Spinal cord (tissue), 10 donors: ENCODE measurements around the gene GTF3C5. TPM values are rescaled to one million over a fixed set of nuclear protein-coding genes. Genes with fewer than 3 reads are reported as not detected.
"Not testable (repeated sequence)": the region's sequence is repeated elsewhere in the genome, so short reads cannot be mapped to it uniquely, and the experiment has no call there.

Experiments used
- DNase-seq, 6 donors: peaks; one replicate each; pipeline versions ENCODE4 v3.0.0 to v3.0.0-alpha.2; 2013 to 2015; ENCODE audit warnings: low spot score in 6 of 6, low read depth in 4 of 6
- H3K27ac ChIP-seq: one replicate; pipeline ENCODE4 v1.5.1; 2013; ENCODE audit warnings: low read depth, low read length, control low read depth
- H3K27me3 ChIP-seq: one replicate; pipeline ENCODE4 v1.6.1; 2013; ENCODE audit warnings: low read length; ENCODE audit not compliant: control insufficient read depth, insufficient read depth
- H3K36me3 ChIP-seq: one replicate; pipeline ENCODE4 v1.6.1; 2013; ENCODE audit warnings: low read length; ENCODE audit not compliant: control insufficient read depth, insufficient read depth
- H3K4me1 ChIP-seq: one replicate; pipeline ENCODE4 v1.6.1; 2013; ENCODE audit warnings: low read length; ENCODE audit not compliant: control insufficient read depth, insufficient read depth
- H3K4me3 ChIP-seq: one replicate; pipeline ENCODE4 v1.5.1; 2013; ENCODE audit warnings: low read depth, low read length, control low read depth
- H3K9me3 ChIP-seq: one replicate; pipeline ENCODE4 v1.6.1; 2013; ENCODE audit warnings: low read length; ENCODE audit not compliant: control insufficient read depth, insufficient read depth
- WGBS: methylation state at CpG from one replicate; pipeline ENCODE4 v1.1.5; 2013; ENCODE audit warnings: missing lambda C conversion rate; ENCODE audit not compliant: insufficient coverage; 5-methylcytosine and 5-hydroxymethylcytosine counted together
- polyA plus RNA-seq, 2 donors: library from polyadenylated mRNA; unstranded; fragments of 120-200 nt; gene quantifications; one replicate each; pipeline ENCODE4 v1.2.1, GENCODE V29; 2013; ENCODE audit not compliant: insufficient read length in 2 of 2
- total RNA-seq, 2 donors: library from RNA; depleted of rRNA in 1 of 2; stranded (reverse); fragments of 120-200 nt in 1 of 2; fragments of >200 nt in 1 of 2; gene quantifications; one replicate each; pipeline versions ENCODE4 v1.2.3 to v1.2.4, GENCODE V29; 2013 to 2014
- donor health status: healthy.

The GTF3C5 gene
- total and polyA plus RNA-seq, 4 donors = 26.5 to 75.8 (median 62.1) TPM

DNA sequence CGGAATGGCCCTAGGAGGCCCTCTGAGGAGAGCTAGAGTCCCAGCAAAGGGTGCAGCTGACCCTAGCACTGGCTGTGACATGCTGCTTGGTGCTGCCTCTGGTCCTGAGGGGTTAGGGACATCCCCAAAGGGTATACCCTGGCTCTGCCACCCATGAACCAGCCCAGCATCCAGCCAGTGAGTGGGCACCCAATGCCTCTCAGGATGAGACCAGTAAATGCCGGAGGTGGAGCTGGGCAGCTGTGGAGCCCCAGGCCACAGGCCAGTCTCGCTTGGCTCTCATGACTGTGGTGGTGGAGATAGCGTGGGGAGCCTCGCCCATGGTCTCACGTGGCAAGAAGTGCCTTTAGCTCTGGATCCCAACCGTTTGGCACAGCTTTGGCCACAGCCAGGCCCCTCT, 27.3 kb downstream of the GTF3C5 start:
- Histone ChIP-seq H3K4me3 (no peak overlapping the region), H3K27me3 (no peaks in the 10 kb centered on the region), H3K36me3 (peaks cover 67% of the 10 kb centered on the region), H3K9me3 (no peaks in the 10 kb centered on the region), H3K4me1 (no peaks in the 10 kb centered on the region), H3K27ac (no peak overlapping the region)
- WGBS = 96% methylated on average over 7 of the region's 7 CpGs
- DNase-seq = no peak

DNA sequence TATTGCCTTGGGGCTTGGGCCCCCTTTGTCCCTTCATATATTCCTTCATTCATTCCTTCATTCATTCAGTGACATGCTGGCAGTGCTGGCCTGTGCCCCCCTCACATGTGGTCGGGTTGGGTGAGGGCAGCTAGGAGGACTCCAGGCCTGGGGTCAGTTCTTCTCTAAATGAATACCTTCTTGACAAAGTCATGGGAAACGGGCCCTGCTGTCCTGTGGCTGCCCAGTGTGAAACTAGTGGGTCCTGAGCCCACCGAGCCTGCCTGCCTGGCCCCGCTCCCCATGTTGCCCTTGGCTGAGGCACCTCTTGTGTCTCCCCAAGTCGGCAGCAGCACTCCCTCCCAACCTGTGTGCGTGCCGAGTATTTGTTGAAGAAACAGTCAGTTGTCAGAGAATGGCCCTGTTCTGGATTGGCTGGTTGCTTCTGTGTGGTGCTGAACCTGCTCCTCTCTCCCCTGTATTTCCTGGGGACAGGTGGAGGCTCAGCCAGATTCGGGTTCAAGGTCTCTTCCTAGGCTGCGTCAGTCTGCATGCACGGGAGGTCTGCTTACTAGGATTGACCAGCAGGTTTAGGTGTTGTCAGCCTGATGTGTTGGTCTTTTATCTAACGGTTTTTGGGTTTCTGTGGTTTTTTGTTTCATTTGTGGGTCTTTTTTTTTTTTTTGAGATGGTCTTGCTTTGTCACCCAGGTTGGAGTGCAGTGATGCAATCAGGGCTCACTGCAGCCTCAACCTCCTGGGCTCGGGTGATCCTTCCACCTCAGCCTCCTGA, 27.9 kb downstream of the GTF3C5 start:
- Histone ChIP-seq H3K36me3 (peaks cover 67% of the 10 kb centered on the region), H3K27me3 (no peaks in the 10 kb centered on the region), H3K9me3 (no peaks in the 10 kb centered on the region), H3K4me3 (no peak overlapping the region), H3K27ac (no peak overlapping the region), H3K4me1 (no peaks in the 10 kb centered on the region)
- WGBS = 85% methylated on average over 12 of the region's 12 CpGs
- no peak for DNase-seq

DNA sequence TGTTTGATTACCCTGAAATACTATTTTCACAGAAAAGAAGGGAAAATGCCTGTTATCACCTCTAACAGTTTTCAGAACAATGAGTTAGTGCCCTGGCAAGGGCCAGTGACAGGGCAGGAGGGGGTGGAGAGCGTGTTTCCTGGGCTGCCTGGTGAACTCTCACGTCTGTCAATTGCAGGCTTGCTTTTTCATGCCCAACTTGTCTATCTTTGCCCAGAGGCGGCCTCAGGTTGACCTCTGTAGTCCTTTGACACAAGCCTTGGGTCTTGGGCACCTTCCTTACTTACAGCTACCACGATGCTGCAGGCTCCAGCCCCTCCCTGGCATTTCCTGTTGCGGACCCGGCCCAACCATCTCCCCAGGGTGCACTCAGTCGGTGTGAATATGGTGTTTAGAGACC, 28.8 kb downstream of the GTF3C5 start:
- Histone ChIP-seq H3K4me3 (no peak overlapping the region), H3K36me3 (peaks cover 67% of the 10 kb centered on the region), H3K9me3 (no peaks in the 10 kb centered on the region), H3K4me1 (no peaks in the 10 kb centered on the region), H3K27me3 (no peaks in the 10 kb centered on the region), H3K27ac (no peak overlapping the region)
- no peak for DNase-seq
- WGBS = 64% methylated on average over 4 of the region's 7 CpGs

DNA sequence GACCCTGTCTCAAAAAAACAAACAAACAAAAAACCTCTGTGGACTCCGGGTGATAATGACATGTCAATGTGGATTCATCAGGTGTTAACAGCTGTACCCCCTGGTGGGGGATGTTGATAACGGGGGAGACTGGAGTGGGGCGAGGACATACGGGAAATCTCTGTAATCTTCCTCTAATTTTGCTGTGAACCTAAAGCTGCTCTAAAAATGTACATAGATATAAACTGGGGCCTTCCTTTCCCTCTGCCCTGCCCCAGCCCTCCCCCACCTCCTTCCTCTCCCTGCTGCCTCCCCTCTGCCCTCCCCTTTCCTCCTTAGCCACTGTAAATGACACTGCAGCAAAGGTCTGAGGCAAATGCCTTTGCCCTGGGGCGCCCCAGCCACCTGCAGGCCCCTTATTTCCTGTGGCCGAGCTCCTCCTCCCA, 29.6 kb downstream of the GTF3C5 start:
- WGBS = no CpG with 5 or more reads among the region's 6 CpGs
- H3K9me3 ChIP-seq = no peaks in the 10 kb centered on the region
- peaks cover 66% of the 10 kb centered on the region for H3K36me3 ChIP-seq
- no peak for DNase-seq
- H3K4me3 ChIP-seq = no peak overlapping the region
- H3K27ac ChIP-seq = no peak overlapping the region
- no peaks in the 10 kb centered on the region for H3K27me3 ChIP-seq
- H3K4me1 ChIP-seq = no peaks in the 10 kb centered on the region

DNA sequence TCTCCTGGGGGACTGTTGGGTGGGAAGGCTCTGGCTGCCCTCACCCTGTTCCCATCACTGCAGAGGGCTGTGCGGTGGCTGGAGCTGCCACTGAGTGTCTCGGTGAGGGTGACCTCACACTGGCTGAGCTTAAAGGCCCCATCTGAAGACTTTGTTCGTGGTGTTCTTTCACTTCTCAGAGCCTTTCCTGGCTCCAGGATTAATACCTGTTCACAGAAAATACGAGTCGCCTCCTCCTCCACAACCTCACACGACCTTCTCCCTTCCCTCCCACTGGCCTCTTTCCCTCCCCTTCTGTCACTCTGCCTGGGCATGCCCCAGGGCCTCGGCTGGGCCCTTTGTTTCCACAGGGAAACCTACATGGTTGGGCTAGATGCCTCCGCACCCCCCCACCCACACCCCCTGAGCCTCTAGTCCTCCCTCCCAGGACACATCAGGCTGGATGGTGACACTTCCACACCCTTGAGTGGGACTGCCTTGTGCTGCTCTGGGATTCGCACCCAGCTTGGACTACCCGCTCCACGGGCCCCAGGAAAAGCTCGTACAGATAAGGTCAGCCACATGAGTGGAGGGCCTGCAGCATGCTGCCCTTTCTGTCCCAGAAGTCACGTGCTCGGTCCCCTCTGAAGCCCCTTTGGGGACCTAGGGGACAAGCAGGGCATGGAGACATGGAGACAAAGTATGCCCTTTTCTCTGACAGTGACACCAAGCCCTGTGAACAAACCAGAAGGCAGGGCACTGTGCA, 30.4 kb downstream of the GTF3C5 start:
- DNase-seq, H3K4me3 ChIP-seq, H3K27ac ChIP-seq, H3K4me1 ChIP-seq, H3K27me3 ChIP-seq, H3K9me3 ChIP-seq: not testable (repeated sequence)
- H3K36me3 ChIP-seq = peaks cover 63% of the 10 kb centered on the region
- WGBS = 56% methylated on average over 12 of the region's 14 CpGs

DNA sequence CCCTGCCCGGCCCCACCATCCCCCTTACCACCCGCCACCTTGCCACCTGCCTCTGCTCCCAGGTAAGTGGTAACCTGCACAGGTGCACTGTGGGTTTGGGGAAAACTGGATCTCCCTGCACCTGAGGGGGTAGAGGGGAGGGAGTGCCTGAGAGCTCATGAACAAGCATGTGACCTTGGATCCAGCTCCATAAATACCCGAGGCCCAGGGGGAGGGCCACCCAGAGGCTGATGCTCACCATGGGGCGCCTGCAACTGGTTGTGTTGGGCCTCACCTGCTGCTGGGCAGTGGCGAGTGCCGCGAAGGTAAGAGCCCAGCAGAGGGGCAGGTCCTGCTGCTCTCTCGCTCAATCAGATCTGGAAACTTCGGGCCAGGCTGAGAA, 31.0 kb downstream of the GTF3C5 start, which contains the start of gene CEL:
TSS of gene CEL (plus strand) at position 218 of the 382 bp plus-strand sequence. CDS start at position 240, 22 bp downstream.
- DNase-seq, H3K27me3 ChIP-seq, H3K9me3 ChIP-seq, H3K4me3 ChIP-seq, H3K4me1 ChIP-seq, H3K27ac ChIP-seq: not testable (repeated sequence)
- peaks cover 63% of the 10 kb centered on the region for H3K36me3 ChIP-seq
- WGBS = no CpG with 5 or more reads among the region's 9 CpGs

DNA sequence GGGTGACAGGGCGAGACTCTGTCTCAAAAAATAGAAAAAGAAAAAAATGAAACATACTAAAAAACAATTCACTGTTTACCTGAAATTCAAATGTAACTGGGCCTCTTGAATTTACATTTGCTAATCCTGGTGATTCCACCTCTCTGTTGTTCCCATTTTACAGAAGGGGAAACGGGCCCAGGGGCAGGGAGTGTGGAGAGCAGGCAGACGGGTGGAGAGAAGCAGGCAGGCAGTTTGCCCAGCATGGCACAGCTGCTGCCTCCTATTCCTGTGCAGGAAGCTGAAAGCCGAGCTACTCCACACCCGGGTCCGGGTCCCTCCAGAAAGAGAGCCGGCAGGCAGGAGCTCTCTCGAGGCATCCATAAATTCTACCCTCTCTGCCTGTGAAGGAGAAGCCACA, 31.8 kb downstream of the GTF3C5 start:
- H3K27me3 ChIP-seq, H3K9me3 ChIP-seq, H3K27ac ChIP-seq, H3K4me1 ChIP-seq, H3K4me3 ChIP-seq, DNase-seq: not testable (repeated sequence)
- peaks cover 63% of the 10 kb centered on the region for H3K36me3 ChIP-seq
- no CpG with 5 or more reads among the region's 8 CpGs for WGBS

DNA sequence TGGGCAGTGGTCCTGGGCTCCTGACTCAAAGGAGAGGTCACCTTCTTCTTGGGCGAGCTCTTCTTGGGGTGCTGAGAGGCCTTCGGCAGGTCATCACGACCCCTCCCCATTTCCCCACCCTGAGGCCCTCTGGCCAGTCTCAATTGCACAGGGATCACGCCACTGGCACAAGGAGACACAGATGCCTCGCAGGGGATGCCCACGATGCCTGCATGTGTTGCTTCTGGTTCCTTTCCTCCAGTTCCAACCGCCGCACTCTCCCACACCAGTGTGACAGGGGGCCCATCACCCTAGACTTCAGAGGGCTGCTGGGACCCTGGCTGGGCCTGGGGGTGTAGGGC, 32.3 kb downstream of the GTF3C5 start:
- H3K27me3 ChIP-seq = no peaks in the 10 kb centered on the region
- H3K27ac ChIP-seq = no peak overlapping the region
- WGBS = 96% methylated on average over 8 of the region's 8 CpGs

DNA sequence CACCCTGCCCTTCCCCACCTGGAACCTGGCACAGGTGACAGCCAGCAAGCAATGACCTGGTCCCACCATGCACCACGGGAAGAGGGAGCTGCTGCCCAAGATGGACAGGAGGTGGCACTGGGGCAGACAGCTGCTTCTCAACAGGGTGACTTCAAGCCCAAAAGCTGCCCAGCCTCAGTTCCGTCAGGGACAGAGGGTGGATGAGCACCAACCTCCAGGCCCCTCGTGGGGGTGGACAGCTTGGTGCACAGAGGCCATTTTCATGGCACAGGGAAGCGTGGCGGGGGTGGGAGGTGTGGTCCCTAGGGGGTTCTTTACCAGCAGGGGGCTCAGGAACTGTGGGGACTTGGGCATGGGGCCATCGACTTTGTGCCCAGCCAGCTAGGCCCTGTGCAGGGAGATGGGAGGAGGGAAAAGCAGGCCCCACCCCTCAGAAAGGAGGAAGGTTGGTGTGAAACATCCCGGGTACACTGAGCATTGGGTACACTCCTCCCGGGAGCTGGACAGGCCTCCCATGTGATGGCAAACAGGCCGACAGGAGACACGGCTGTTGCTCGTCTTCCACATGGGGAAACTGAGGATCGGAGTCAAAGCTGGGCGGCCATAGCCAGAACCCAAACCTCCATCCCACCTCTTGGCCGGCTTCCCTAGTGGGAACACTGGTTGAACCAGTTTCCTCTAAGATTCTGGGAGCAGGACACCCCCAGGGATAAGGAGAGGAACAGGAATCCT, 32.9 kb downstream of the GTF3C5 start:
- no peak overlapping the region for H3K27ac ChIP-seq
- WGBS = 87% methylated on average over 14 of the region's 14 CpGs
- H3K9me3 ChIP-seq = no peaks in the 10 kb centered on the region
- no peak for DNase-seq
- no peaks in the 10 kb centered on the region for H3K4me1 ChIP-seq
- no peaks in the 10 kb centered on the region for H3K27me3 ChIP-seq
- H3K36me3 ChIP-seq = peaks cover 57% of the 10 kb centered on the region
- H3K4me3 ChIP-seq = no peak overlapping the region

More for the DNA sequence above, 32.3 kb downstream of the GTF3C5 start:
- Histone ChIP-seq H3K4me1 (no peaks in the 10 kb centered on the region), H3K36me3 (peaks cover 62% of the 10 kb centered on the region), H3K9me3 (no peaks in the 10 kb centered on the region), H3K4me3 (no peak overlapping the region)
- no peak for DNase-seq
